Endothelial cell of umbilical vein (primary cell): ENCODE data around the gene RIC8B.

Experiments used
- EZH2 ChIP-seq: IDR thresholded peaks from 2 replicates; pipeline ENCODE4 v1.6.1; 2012; ENCODE audit warnings: borderline replicate concordance, low read depth, mild to moderate bottlenecking, moderate library complexity, low read length, inconsistent platforms; ENCODE audit not compliant: severe bottlenecking
- POLR2A ChIP-seq: IDR thresholded peaks from 2 replicates; pipeline ENCODE4 v1.6.1; 2012; ENCODE audit warnings: low read depth, mild to moderate bottlenecking, control low read depth, low read length
- POLR2AphosphoS5 ChIP-seq: IDR thresholded peaks from 2 replicates; pipeline ENCODE4 v1.6.1; 2012; ENCODE audit warnings: low read depth, mild to moderate bottlenecking, control low read depth, low read length, moderate library complexity; ENCODE audit not compliant: insufficient read depth
- TF ChIP-seq, protein P1 (sequence below), 2 donors: IDR thresholded peaks; 1 replicate in 1 of 2; 2 replicates in 1 of 2; pipeline ENCODE4 v1.5.1; 2011; ENCODE audit warnings: low read length in 2 of 2, mild to moderate bottlenecking in 2 of 2, moderate library complexity in 2 of 2, control low read depth in 1 of 2, inconsistent platforms in 1 of 2, low read depth in 1 of 2; ENCODE audit not compliant: insufficient read depth in 1 of 2; ENCODE audit errors: extremely low read depth in 1 of 2

DNA sequence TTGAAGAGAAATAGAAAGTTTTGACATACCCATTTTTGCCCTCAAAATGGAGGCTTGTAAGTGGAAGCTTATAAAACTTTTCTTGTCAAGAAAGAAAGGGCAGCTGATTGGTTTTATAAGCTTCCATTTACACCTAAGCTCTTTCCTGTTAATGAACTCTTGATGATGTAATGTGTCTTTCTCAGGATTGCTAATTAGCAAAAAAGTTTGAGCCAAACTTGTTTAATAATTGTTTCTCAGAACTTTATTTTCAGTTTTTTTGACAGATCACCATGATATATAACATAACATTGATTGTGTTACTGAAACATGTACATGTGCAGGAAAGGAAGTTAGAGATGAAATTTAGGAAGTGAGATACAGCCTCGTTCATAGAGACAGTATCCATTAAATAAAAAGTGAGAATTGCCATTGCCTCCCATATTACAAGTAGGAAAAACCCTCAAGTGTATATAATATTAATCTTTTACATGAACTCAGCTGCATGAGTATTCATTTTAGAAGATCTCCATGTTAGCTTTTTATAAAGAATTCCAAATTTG, 26.8 kb downstream of the RIC8B start:
- TF ChIP-seq EZH2 (no peak), POLR2A (no peak), POLR2AphosphoS5 (no peak)
- TF ChIP-seq, protein P1, sequence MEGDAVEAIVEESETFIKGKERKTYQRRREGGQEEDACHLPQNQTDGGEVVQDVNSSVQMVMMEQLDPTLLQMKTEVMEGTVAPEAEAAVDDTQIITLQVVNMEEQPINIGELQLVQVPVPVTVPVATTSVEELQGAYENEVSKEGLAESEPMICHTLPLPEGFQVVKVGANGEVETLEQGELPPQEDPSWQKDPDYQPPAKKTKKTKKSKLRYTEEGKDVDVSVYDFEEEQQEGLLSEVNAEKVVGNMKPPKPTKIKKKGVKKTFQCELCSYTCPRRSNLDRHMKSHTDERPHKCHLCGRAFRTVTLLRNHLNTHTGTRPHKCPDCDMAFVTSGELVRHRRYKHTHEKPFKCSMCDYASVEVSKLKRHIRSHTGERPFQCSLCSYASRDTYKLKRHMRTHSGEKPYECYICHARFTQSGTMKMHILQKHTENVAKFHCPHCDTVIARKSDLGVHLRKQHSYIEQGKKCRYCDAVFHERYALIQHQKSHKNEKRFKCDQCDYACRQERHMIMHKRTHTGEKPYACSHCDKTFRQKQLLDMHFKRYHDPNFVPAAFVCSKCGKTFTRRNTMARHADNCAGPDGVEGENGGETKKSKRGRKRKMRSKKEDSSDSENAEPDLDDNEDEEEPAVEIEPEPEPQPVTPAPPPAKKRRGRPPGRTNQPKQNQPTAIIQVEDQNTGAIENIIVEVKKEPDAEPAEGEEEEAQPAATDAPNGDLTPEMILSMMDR (IDR thresholded peaks at IDR 0.05; ENCODE audit: extremely low read depth in 1 of 2, insufficient read depth in 1 of 2, low read depth in 1 of 2, low read length in 2 of 2), result no peak
